H1 (cell line): ENCODE measurements around the gene ADGRF1. TPM values are rescaled to one million over a fixed set of nuclear protein-coding genes. Genes with fewer than 3 reads are reported as not detected.

Experiments
- CTCF ChIA-PET: fragments of 300-600 bp; sonication (Branson Sonifier 250); formaldehyde crosslinking; loops from one replicate; lab custom pipeline; 2021; ENCODE audit not compliant: partially characterized antibody; lab: Charles Lee
- POLR2A ChIA-PET: fragments of 300-600 bp; sonication (Branson Sonifier 250); formaldehyde crosslinking; loops from one replicate; lab custom pipeline; 2021; ENCODE audit warnings: inconsistent platforms; ENCODE audit not compliant: partially characterized antibody; lab: Charles Lee
- DNase-seq, 2 experiments: peaks; one replicate each; pipeline versions ENCODE4 v3.0.0 to v3.0.0-alpha.2; 2010 to 2022; ENCODE audit warnings: low spot score in 2 of 2, low read depth in 1 of 2, mixed read lengths in 1 of 2
- FAIRE-seq: peaks from 2 replicates; lab custom pipeline; 2011; peaks lifted over from hg19 to GRCh38; lab: Jason Lieb, UNC
- H2AFZ ChIP-seq: 2 replicates; pipeline ENCODE4 v1.8.1; 2012; ENCODE audit warnings: low read length, inconsistent platforms
- H2AK5ac ChIP-seq: 2 replicates; pipeline ENCODE4 v1.6.1; 2013; ENCODE audit warnings: low read depth, low read length
- H2BK120ac ChIP-seq: replicated peaks from 2 replicates; pipeline ENCODE3; 2013; ENCODE audit warnings: low read depth, low read length, inconsistent platforms
- H2BK12ac ChIP-seq: 2 replicates; pipeline ENCODE4 v1.6.1; 2013; ENCODE audit warnings: low read depth, low read length
- H2BK15ac ChIP-seq: 2 replicates; pipeline ENCODE4 v1.6.1; 2013; ENCODE audit warnings: low read length
- H2BK20ac ChIP-seq: 2 replicates; pipeline ENCODE4 v1.6.1; 2013; ENCODE audit warnings: low read length
- H2BK5ac ChIP-seq: 2 replicates; pipeline ENCODE4 v1.6.1; 2013; ENCODE audit warnings: low read depth, low read length
- H3K14ac ChIP-seq: 2 replicates; pipeline ENCODE4 v1.6.1; 2013; ENCODE audit warnings: inconsistent platforms; ENCODE audit not compliant: insufficient read length
- H3K18ac ChIP-seq: 2 replicates; pipeline ENCODE4 v1.6.1; 2013; ENCODE audit warnings: low read length; ENCODE audit errors: extremely low read depth
- H3K23ac ChIP-seq: 2 replicates; pipeline ENCODE4 v1.6.1; 2013; ENCODE audit warnings: inconsistent platforms; ENCODE audit not compliant: insufficient read length
- H3K23me2 ChIP-seq: 2 replicates; pipeline ENCODE4 v1.6.1; 2013; ENCODE audit warnings: low read depth, low read length
- H3K27ac ChIP-seq: 2 replicates; pipeline ENCODE4 v1.6.1; 2011; ENCODE audit warnings: low read depth, low read length, inconsistent platforms
- H3K27me3 ChIP-seq, 4 experiments: replicated peaks in 1 of 4; 1 replicate in 1 of 4; 2 replicates in 3 of 4; pipeline versions ENCODE4 v1.6.1 to v1.8.1; 2011 to 2013; ENCODE audit warnings: low read length in 3 of 4, mild to moderate bottlenecking in 3 of 4, inconsistent platforms in 2 of 4, mixed read lengths in 2 of 4, moderate library complexity in 1 of 4; ENCODE audit not compliant: control insufficient read depth in 3 of 4, insufficient read depth in 3 of 4; ENCODE audit errors: extremely low read depth in 1 of 4
- H3K36me3 ChIP-seq, 4 experiments: 2 replicates each; pipeline versions ENCODE4 v1.6.1 to v1.8.1; 2011 to 2013; ENCODE audit warnings: mild to moderate bottlenecking in 4 of 4, low read length in 3 of 4, moderate library complexity in 2 of 4, control low read depth in 1 of 4, inconsistent platforms in 1 of 4; ENCODE audit not compliant: insufficient read depth in 4 of 4, control insufficient read depth in 2 of 4
- H3K4ac ChIP-seq: replicated peaks from 2 replicates; pipeline ENCODE3; 2013; ENCODE audit warnings: low read length, low read depth, mixed read lengths, inconsistent platforms; ENCODE audit not compliant: insufficient read length
- H3K4me1 ChIP-seq, 4 experiments: replicated peaks in 1 of 4; 1 replicate in 1 of 4; 2 replicates in 3 of 4; pipeline versions ENCODE4 v1.6.1 to v1.8.1; 2011 to 2013; ENCODE audit warnings: low read length in 3 of 4, inconsistent platforms in 2 of 4, mixed read lengths in 1 of 4; ENCODE audit not compliant: insufficient read depth in 4 of 4, control insufficient read depth in 3 of 4
- H3K4me2 ChIP-seq, 2 experiments: 2 replicates each; pipeline versions ENCODE4 v1.6.1 to v1.8.1; 2011 to 2013; ENCODE audit warnings: low read depth in 2 of 2, low read length in 2 of 2, control low read depth in 1 of 2, inconsistent platforms in 1 of 2, mild to moderate bottlenecking in 1 of 2; ENCODE audit not compliant: insufficient read depth in 1 of 2
- H3K4me3 ChIP-seq, 4 experiments: fragments of 200-600, 300-600 bp in 1 of 4; sonication (generic), shearing (Covaris generic), sonication (Bioruptor Twin) in 1 of 4; 2 replicates each; pipeline versions ENCODE4 v1.5.1 to v1.8.1; 2011 to 2016; ENCODE audit warnings: low read length in 4 of 4, low read depth in 3 of 4, control low read depth in 2 of 4, inconsistent platforms in 2 of 4, mild to moderate bottlenecking in 2 of 4, mixed read lengths in 1 of 4, moderate library complexity in 1 of 4; ENCODE audit not compliant: insufficient read depth in 2 of 4; ENCODE audit errors: extremely low read depth in 1 of 4
- H3K56ac ChIP-seq: replicated peaks from 2 replicates; pipeline ENCODE3; 2013; ENCODE audit warnings: low read depth, mild to moderate bottlenecking, mixed read lengths, low read length, inconsistent platforms; ENCODE audit not compliant: insufficient read length
- H3K79me1 ChIP-seq: 2 replicates; pipeline ENCODE4 v1.6.1; 2013; ENCODE audit warnings: low read depth, low read length, control low read depth
- H3K79me2 ChIP-seq, 2 experiments: 2 replicates each; pipeline versions ENCODE4 v1.6.1 to v1.8.1; 2012 to 2013; ENCODE audit warnings: low read length in 2 of 2, mild to moderate bottlenecking in 2 of 2, inconsistent platforms in 1 of 2; ENCODE audit not compliant: insufficient read depth in 2 of 2, control insufficient read depth in 1 of 2
- H3K9ac ChIP-seq, 4 experiments: replicated peaks in 1 of 4; 1 replicate in 1 of 4; 2 replicates in 3 of 4; pipeline versions ENCODE4 v1.6.1 to v1.8.1; 2011 to 2013; ENCODE audit warnings: low read depth in 3 of 4, low read length in 3 of 4, control low read depth in 2 of 4, mild to moderate bottlenecking in 2 of 4, moderate library complexity in 2 of 4, inconsistent platforms in 1 of 4; ENCODE audit errors: extremely low read depth in 1 of 4
- H3K9me3 ChIP-seq, 2 experiments: 2 replicates each; pipeline versions ENCODE4 v1.6.1 to v1.8.1; 2012 to 2013; ENCODE audit warnings: mild to moderate bottlenecking in 2 of 2, moderate library complexity in 2 of 2, control low read depth in 1 of 2, inconsistent platforms in 1 of 2, low read depth in 1 of 2, low read length in 1 of 2, mixed read lengths in 1 of 2; ENCODE audit not compliant: insufficient read depth in 2 of 2
- H4K20me1 ChIP-seq, 2 experiments: replicated peaks in 1 of 2; 2 replicates each; pipeline versions ENCODE3 to v1.8.1; 2011 to 2013; ENCODE audit warnings: inconsistent platforms in 2 of 2, low read length in 2 of 2, mild to moderate bottlenecking in 1 of 2; ENCODE audit not compliant: insufficient read depth in 2 of 2, control insufficient read depth in 1 of 2
- H4K5ac ChIP-seq: 2 replicates; pipeline ENCODE4 v1.6.1; 2013; ENCODE audit warnings: low read length, low read depth, mixed read lengths, inconsistent platforms; ENCODE audit not compliant: insufficient read length
- H4K8ac ChIP-seq: 2 replicates; pipeline ENCODE4 v1.8.0; 2013; ENCODE audit warnings: mild to moderate bottlenecking, moderate library complexity, low read length, inconsistent platforms; ENCODE audit not compliant: insufficient read depth; ENCODE audit errors: extremely low read depth
- H4K91ac ChIP-seq: replicated peaks from 2 replicates; pipeline ENCODE3; 2013; ENCODE audit warnings: low read length, mixed read lengths, inconsistent platforms; ENCODE audit not compliant: insufficient read length
- RAD21 ChIP-seq, 2 experiments: IDR thresholded peaks in 1 of 2; conservative IDR thresholded peaks in 1 of 2; 2 replicates each; pipeline ENCODE4 v1.6.1; 2011; ENCODE audit warnings: low read depth in 2 of 2, low read length in 2 of 2, improper control_type of control experiment in 1 of 2, inconsistent platforms in 1 of 2, mild to moderate bottlenecking in 1 of 2, moderate library complexity in 1 of 2
- WGBS, 2 experiments: shearing (Covaris generic) in 1 of 2; methylation state at CpG; one replicate each; pipeline versions ENCODE4 v1.1.6 to v1.1.7; 2013 to 2015; ENCODE audit warnings: low lambda C conversion rate in 2 of 2, mixed read lengths in 2 of 2, inconsistent platforms in 1 of 2, low coverage in 1 of 2, missing lambda C conversion rate in 1 of 2; ENCODE audit not compliant: insufficient replicate concordance in 2 of 2, insufficient coverage in 1 of 2, insufficient read length in 1 of 2; ENCODE audit errors: extremely low coverage in 1 of 2, missing lambda C conversion rate in 1 of 2; 5-methylcytosine and 5-hydroxymethylcytosine counted together
- polyA plus RNA-seq, 7 experiments: library from polyadenylated mRNA; depleted of rRNA in 3 of 7; stranded (reverse) in 5 of 7; unstranded in 2 of 7; fragments of >200 nt in 5 of 7; fragments of 200-250 nt in 2 of 7; gene quantifications; 1 replicate in 5 of 7; 2 replicates in 1 of 7; 4 replicates in 1 of 7; pipeline versions ENCODE4 v1.2.1 to v1.2.3, GENCODE V29; 2011 to 2013; ENCODE audit warnings: missing spikeins in 2 of 7, mixed read lengths in 2 of 7
- total RNA-seq: library from RNA; stranded (reverse); fragmentation: NEBNext Ultra II Directional; extraction: Animal tissue kit (Norgen Biotek cat#: 25700); gene quantifications from 2 replicates; pipeline ENCODE4 v1.2.1, GENCODE V29; 2021
- TF ChIP-seq, protein P1 (sequence below), 3 experiments: IDR thresholded peaks; 1 replicate in 2 of 3; 2 replicates in 1 of 3; pipeline versions ENCODE4 v1.5.1 to v1.6.1; 2011; ENCODE audit warnings: low read length in 3 of 3, mild to moderate bottlenecking in 3 of 3, inconsistent platforms in 2 of 3, low read depth in 1 of 3, moderate library complexity in 1 of 3; ENCODE audit not compliant: insufficient read depth in 1 of 3; ENCODE audit errors: control extremely low read depth in 1 of 3

Gene ADGRF1
- total and polyA plus RNA-seq, 2 of the 8 experiments (the other 6 are each of a cell fraction or from before 2014, with no cell fraction given), result not detected

GRCh38 chr6:47019941-47020340 lies 22.2 kb downstream of the ADGRF1 start:
- H3K4me2 ChIP-seq, result no peak overlapping the region
- H2BK12ac ChIP-seq, result no peak overlapping the region
- H3K23ac ChIP-seq, result no peak overlapping the region
- no peak overlapping the region for H4K5ac ChIP-seq
- H3K4me1 ChIP-seq, result no peaks in the 10 kb centered on the region
- H3K36me3 ChIP-seq, result no peaks in the 10 kb centered on the region
- DNase-seq, result no peak
- no peak overlapping the region for H4K91ac ChIP-seq
- H3K27me3 ChIP-seq, result peaks cover 0 to 1% (median 0%) of the 10 kb centered on the region in 4 experiments; a peak in 1 of 7 replicates
- H2BK5ac ChIP-seq, result no peak overlapping the region
- 94% methylated on average over 5 of the region's 5 CpGs; no CpG with 5 or more reads in 1 of the 2 experiments for WGBS, 2 experiments
- H3K18ac ChIP-seq, result no peak overlapping the region
- H4K8ac ChIP-seq, result no peak overlapping the region
- H3K23me2 ChIP-seq, result no peaks in the 10 kb centered on the region; the same call in 1 of the 2 replicates
- no peak overlapping the region for H2BK15ac ChIP-seq
- H3K4ac ChIP-seq, result no peak overlapping the region
- H4K20me1 ChIP-seq, result no peaks in the 10 kb centered on the region
- no peak for FAIRE-seq
- no peak overlapping the region for H3K9ac ChIP-seq
- no peaks in the 10 kb centered on the region for H3K79me1 ChIP-seq
- no peak overlapping the region for H2BK120ac ChIP-seq
- H2AK5ac ChIP-seq, result no peak overlapping the region
- H3K14ac ChIP-seq, result no peak overlapping the region
- no peak overlapping the region for H3K4me3 ChIP-seq
- no peaks in the 10 kb centered on the region for H3K79me2 ChIP-seq
- no peak overlapping the region for H2AFZ ChIP-seq
- no peaks in the 10 kb centered on the region for H3K9me3 ChIP-seq
- H3K56ac ChIP-seq, result no peak overlapping the region
- CTCF ChIA-PET, result no interaction called here
- H3K27ac ChIP-seq, result no peak overlapping the region
- POLR2A ChIA-PET, result no interaction called here
- H2BK20ac ChIP-seq, result no peak overlapping the region
- TF ChIP-seq RAD21 (IDR thresholded peaks at IDR 0.05 in 1 of 2, conservative IDR thresholded peaks at IDR 0.05 in 1 of 2; ENCODE audit: low read depth in 2 of 2, low read length in 2 of 2), result no peak
- TF ChIP-seq, protein P1, sequence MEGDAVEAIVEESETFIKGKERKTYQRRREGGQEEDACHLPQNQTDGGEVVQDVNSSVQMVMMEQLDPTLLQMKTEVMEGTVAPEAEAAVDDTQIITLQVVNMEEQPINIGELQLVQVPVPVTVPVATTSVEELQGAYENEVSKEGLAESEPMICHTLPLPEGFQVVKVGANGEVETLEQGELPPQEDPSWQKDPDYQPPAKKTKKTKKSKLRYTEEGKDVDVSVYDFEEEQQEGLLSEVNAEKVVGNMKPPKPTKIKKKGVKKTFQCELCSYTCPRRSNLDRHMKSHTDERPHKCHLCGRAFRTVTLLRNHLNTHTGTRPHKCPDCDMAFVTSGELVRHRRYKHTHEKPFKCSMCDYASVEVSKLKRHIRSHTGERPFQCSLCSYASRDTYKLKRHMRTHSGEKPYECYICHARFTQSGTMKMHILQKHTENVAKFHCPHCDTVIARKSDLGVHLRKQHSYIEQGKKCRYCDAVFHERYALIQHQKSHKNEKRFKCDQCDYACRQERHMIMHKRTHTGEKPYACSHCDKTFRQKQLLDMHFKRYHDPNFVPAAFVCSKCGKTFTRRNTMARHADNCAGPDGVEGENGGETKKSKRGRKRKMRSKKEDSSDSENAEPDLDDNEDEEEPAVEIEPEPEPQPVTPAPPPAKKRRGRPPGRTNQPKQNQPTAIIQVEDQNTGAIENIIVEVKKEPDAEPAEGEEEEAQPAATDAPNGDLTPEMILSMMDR (IDR thresholded peaks at IDR 0.05; ENCODE audit: control extremely low read depth in 1 of 3, insufficient read depth in 1 of 3, low read depth in 1 of 3, low read length in 3 of 3), result no peak
